Hepatocyte (in vitro differentiated cells): ENCODE data around the gene ADAR. TPM values are rescaled to one million over a fixed set of nuclear protein-coding genes. Genes with fewer than 3 reads are reported as not detected.
A peak's percentile ranks its signal among the peaks of the same experiment; 100 is the strongest.

Experiments used
- DNase-seq: peaks from one replicate; pipeline ENCODE4 v3.0.0-alpha.2; 2016; ENCODE audit warnings: low spot score
- H2AFZ ChIP-seq: fragments of 200-600 bp; sonication (generic); 2 replicates; pipeline ENCODE4 v1.6.0; 2016; ENCODE audit warnings: antibody characterized with exemption, mild to moderate bottlenecking
- H3K27ac ChIP-seq: fragments of 200-600 bp; sonication (generic); 2 replicates; pipeline ENCODE4 v1.5.1; 2016; ENCODE audit warnings: mild to moderate bottlenecking
- H3K27me3 ChIP-seq: fragments of 200-600 bp; sonication (generic); 2 replicates; pipeline ENCODE4 v1.6.1; 2016
- H3K36me3 ChIP-seq: fragments of 200-600 bp; sonication (generic); replicated peaks from 2 replicates; pipeline ENCODE4 v1.5.1; 2016; ENCODE audit warnings: low read depth; ENCODE audit not compliant: insufficient read depth
- H3K4me1 ChIP-seq: fragments of 200-600 bp; sonication (generic); 2 replicates; pipeline ENCODE4 v1.5.1; 2016; ENCODE audit warnings: mild to moderate bottlenecking, moderate library complexity; ENCODE audit not compliant: insufficient read depth
- H3K4me2 ChIP-seq: fragments of 200-600 bp; sonication (generic); 2 replicates; pipeline ENCODE4 v1.6.0; 2016
- H3K4me3 ChIP-seq: fragments of 200-600 bp; sonication (generic); 2 replicates; pipeline ENCODE4 v1.5.1; 2016; ENCODE audit warnings: mild to moderate bottlenecking
- H3K79me2 ChIP-seq: fragments of 200-600 bp; sonication (generic); 2 replicates; pipeline ENCODE4 v1.6.0; 2017; ENCODE audit warnings: mild to moderate bottlenecking
- H3K9me2 ChIP-seq: fragments of 200-600 bp; sonication (generic); replicated peaks from 2 replicates; pipeline ENCODE4 v1.6.0; 2017; ENCODE audit warnings: mild to moderate bottlenecking; ENCODE audit not compliant: insufficient read depth
- H3K9me3 ChIP-seq: fragments of 200-600 bp; sonication (generic); 2 replicates; pipeline ENCODE4 v1.5.1; 2016; ENCODE audit warnings: low read depth, mild to moderate bottlenecking
- H4K20me1 ChIP-seq: fragments of 200-600 bp; sonication (generic); 2 replicates; pipeline ENCODE4 v1.6.0; 2016; ENCODE audit warnings: mild to moderate bottlenecking; ENCODE audit not compliant: insufficient read depth, poor library complexity, severe bottlenecking
- EZH2 ChIP-seq: fragments of 200-600 bp; sonication (generic); IDR thresholded peaks from 2 replicates; pipeline ENCODE4 v1.6.1; 2016; ENCODE audit warnings: antibody characterized with exemption, mild to moderate bottlenecking, borderline replicate concordance
- EZH2phosphoT487 ChIP-seq: fragments of 200-600 bp; sonication (generic); IDR thresholded peaks from one replicate; pipeline ENCODE4 v1.6.1; 2018; ENCODE audit warnings: antibody characterized with exemption, mild to moderate bottlenecking, low read depth, moderate library complexity; ENCODE audit not compliant: unreplicated experiment, severe bottlenecking
- WGBS: methylation state at CpG from one replicate; pipeline ENCODE4 v1.1.6; 2016; ENCODE audit warnings: low lambda C conversion rate; ENCODE audit errors: missing lambda C conversion rate; 5-methylcytosine and 5-hydroxymethylcytosine counted together
- polyA plus RNA-seq: library from polyadenylated mRNA; unstranded; fragments of >200 nt; fragmentation: Nextera tagmentation; extraction: Ambion mirVana; gene quantifications from 2 replicates; pipeline ENCODE4 v1.2.1, GENCODE V29; 2016
- total RNA-seq: library from RNA; depleted of rRNA; stranded (reverse); fragments of >200 nt; gene quantifications from 2 replicates; pipeline ENCODE4 v1.2.3, GENCODE V29; 2014
- TF ChIP-seq, protein P1 (sequence below): fragments of 200-600 bp; sonication (generic); IDR thresholded peaks from 2 replicates; pipeline ENCODE4 v1.5.1; 2016; ENCODE audit warnings: antibody characterized with exemption, mild to moderate bottlenecking; ENCODE audit not compliant: poor library complexity

Gene ADAR
- total and polyA plus RNA-seq, 2 experiments from 2014 or later, result 57.4 to 104 TPM

DNA sequence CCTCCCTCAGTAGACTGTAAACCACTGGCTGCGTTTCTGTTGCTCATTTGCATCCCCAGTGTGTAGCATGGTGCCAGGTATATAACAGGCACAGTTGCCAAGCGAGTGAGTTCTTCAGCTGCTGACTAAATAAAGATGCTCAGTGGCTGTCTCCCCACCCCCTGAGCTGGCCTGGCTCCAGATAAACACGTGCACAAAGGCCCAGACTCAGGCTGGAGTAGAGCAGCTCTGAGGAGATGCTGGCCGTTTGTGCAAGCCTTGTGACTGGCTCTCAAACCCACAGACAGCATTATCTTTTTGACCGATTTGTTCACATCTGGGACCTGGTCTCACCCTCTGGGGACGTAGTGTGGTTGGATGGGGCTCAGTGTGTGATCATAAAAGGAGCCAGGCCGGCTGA, 33.3 kb downstream of the ADAR start:
- Histone ChIP-seq H3K79me2 (no peaks in the 10 kb centered on the region), H3K4me1 (no peaks in the 10 kb centered on the region), H3K27ac (no peak overlapping the region), H3K4me2 (no peak overlapping the region), H3K9me2 (no peaks in the 10 kb centered on the region), H3K4me3 (no peak overlapping the region), H3K27me3 (peaks cover under 1% of the 10 kb centered on the region), H3K9me3 (no peaks in the 10 kb centered on the region), H4K20me1 (no peaks in the 10 kb centered on the region), H2AFZ (no peak overlapping the region), H3K36me3 (no peaks in the 10 kb centered on the region)
- TF ChIP-seq, protein P1, sequence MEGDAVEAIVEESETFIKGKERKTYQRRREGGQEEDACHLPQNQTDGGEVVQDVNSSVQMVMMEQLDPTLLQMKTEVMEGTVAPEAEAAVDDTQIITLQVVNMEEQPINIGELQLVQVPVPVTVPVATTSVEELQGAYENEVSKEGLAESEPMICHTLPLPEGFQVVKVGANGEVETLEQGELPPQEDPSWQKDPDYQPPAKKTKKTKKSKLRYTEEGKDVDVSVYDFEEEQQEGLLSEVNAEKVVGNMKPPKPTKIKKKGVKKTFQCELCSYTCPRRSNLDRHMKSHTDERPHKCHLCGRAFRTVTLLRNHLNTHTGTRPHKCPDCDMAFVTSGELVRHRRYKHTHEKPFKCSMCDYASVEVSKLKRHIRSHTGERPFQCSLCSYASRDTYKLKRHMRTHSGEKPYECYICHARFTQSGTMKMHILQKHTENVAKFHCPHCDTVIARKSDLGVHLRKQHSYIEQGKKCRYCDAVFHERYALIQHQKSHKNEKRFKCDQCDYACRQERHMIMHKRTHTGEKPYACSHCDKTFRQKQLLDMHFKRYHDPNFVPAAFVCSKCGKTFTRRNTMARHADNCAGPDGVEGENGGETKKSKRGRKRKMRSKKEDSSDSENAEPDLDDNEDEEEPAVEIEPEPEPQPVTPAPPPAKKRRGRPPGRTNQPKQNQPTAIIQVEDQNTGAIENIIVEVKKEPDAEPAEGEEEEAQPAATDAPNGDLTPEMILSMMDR, result no peak
- TF ChIP-seq EZH2phosphoT487 (no peak), EZH2 (no peak)
- peak; percentile 54 for DNase-seq
- 19% methylated on average over 7 of the region's 7 CpGs for WGBS

DNA sequence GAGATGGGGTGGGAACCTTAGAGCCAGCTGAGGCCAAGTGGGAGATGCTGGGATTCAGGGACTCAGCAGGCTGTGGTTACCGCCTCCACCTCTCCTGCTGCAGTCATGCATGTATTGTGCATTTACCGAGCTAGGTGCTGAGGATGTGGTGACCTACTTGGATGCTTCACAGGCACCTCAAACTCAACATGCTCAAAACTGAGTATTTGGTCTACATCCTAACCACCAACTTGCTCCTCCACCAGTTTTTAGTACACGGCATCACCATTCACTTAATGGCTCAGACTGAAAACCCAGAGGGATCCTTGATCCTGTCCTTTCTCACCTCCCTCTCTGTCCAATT, 34.8 kb downstream of the ADAR start:
- Histone ChIP-seq H3K9me2 (no peaks in the 10 kb centered on the region), H3K4me1 (no peaks in the 10 kb centered on the region), H3K36me3 (no peaks in the 10 kb centered on the region), H2AFZ (no peak overlapping the region), H3K9me3 (no peaks in the 10 kb centered on the region), H4K20me1 (no peaks in the 10 kb centered on the region), H3K4me3 (no peak overlapping the region), H3K4me2 (no peak overlapping the region), H3K79me2 (no peaks in the 10 kb centered on the region), H3K27me3 (peaks cover 4% of the 10 kb centered on the region), H3K27ac (no peak overlapping the region)
- no peak for TF ChIP-seq EZH2
- 96% methylated on average over 3 of the region's 3 CpGs for WGBS
- DNase-seq, result no peak

DNA sequence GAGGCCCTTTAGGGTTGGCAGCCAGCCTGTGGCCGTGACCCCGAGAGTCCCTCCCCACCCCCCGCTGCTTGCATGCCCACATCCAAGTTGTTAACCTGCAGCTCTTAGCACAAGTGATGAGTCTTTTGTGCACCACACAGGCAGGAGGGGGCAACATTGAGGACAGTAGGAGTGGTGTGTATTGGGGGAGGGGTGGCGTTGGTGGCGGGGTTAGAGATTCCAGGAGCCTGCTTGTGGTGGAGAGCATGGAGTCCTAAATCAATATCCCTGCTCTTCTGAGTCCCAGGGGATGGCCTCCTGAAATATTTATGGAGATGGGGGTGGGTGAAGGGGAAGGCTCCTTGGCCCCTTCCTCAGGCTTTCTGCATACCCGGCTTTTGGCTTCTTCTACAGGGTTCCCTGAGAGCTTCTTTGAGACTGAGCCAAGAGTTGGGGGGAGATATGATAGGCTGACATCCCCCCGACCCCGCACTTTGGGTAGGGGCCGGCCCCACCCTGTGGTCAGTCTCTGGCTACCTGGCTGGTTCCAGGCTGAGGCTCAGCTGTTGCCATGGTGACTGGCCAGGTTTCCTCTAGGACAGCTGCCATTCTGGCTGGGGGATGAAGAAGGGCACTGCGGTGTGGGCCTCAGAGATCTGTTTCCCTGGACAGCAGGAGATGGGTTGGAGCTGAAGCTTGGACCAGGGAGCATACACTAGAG, 35.4 kb downstream of the ADAR start:
- Histone ChIP-seq H3K9me2 (no peaks in the 10 kb centered on the region), H3K36me3 (no peaks in the 10 kb centered on the region), H2AFZ (no peak overlapping the region), H3K27ac (no peak overlapping the region), H3K27me3 (peaks cover 5% of the 10 kb centered on the region), H3K79me2 (no peaks in the 10 kb centered on the region), H3K4me2 (no peak overlapping the region), H4K20me1 (no peaks in the 10 kb centered on the region), H3K4me1 (no peaks in the 10 kb centered on the region), H3K4me3 (no peak overlapping the region), H3K9me3 (no peaks in the 10 kb centered on the region)
- WGBS, result 86% methylated on average over 10 of the region's 10 CpGs
- DNase-seq, result no peak
- TF ChIP-seq EZH2phosphoT487, result no peak
- no peak for TF ChIP-seq EZH2
- TF ChIP-seq, protein P1, result no peak

DNA sequence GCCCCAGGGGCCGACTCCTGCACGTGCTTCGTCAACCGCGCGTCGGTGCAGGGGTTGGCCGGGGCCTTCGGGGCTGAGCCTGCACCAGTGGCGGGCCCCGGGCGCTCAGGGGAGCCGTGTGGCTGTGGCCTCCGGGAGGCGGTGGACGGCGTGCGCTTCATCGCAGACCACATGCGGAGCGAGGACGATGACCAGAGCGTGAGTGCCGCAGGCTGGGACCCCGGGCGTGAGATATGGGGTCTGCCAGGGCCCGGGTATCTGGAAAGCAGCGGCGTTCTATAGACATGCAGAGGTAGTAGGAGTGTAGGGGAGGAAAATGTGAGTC, 36.1 kb downstream of the ADAR start:
- Histone ChIP-seq H4K20me1 (no peaks in the 10 kb centered on the region), H3K36me3 (no peaks in the 10 kb centered on the region), H3K4me1 (no peaks in the 10 kb centered on the region), H2AFZ (no peak overlapping the region), H3K4me2 (no peak overlapping the region), H3K27me3 (peaks cover 12% of the 10 kb centered on the region), H3K79me2 (no peaks in the 10 kb centered on the region), H3K4me3 (no peak overlapping the region), H3K27ac (no peak overlapping the region), H3K9me3 (no peaks in the 10 kb centered on the region), H3K9me2 (no peaks in the 10 kb centered on the region)
- no peak for TF ChIP-seq EZH2
- TF ChIP-seq EZH2phosphoT487, result no peak
- TF ChIP-seq, protein P1, result no peak
- DNase-seq, result no peak
- 96% methylated on average over 29 of the region's 29 CpGs for WGBS
